ENCODE data around the gene RAB18. TPM values are rescaled to one million over a fixed set of nuclear protein-coding genes. Genes with fewer than 3 reads are reported as not detected.
A peak's percentile ranks its signal among the peaks of the same experiment; 100 is the strongest.
"Not testable (repeated sequence)": the region's sequence is repeated elsewhere in the genome, so short reads cannot be mapped to it uniquely, and the experiment has no call there.

RAB18 gene
- total RNA-seq, 1 experiment from 2014 or later, result 40.9 TPM

DNA sequence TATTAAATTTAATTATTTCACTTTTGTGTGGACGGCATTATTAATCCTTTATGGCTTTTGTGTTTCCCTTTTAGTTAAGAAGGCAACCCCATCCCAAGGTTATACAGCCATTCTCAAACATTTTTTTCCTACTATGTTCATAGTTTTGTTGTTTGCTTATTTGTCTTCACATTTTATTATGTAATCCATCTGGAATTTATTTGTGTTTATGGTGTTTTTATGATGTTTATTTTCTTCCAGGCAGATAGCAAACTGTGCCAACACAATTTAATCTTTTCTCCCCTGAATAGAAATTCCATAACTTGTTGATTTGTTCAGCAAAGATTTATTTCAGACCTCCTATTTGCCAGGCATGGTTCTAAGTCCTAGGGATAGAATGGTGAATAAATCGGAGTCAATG is 42.9 kb downstream of the RAB18 start:
- no peak for DNase-seq (ENCODE audit: low read depth)

- DNase-seq (ENCODE audit: low read depth), result no peak
These were observed 43.4 kb downstream of the RAB18 start for GRCh38 chr10:27547482-27547881.

GRCh38 chr10:27550823-27551222 is 46.7 kb downstream of the RAB18 start:
- DNase-seq (ENCODE audit: low read depth), result no peak

- peak; percentile 58 for DNase-seq (ENCODE audit: low read depth)
These were observed 54.5 kb downstream of the RAB18 start for GRCh38 chr10:27558612-27559020.

DNA sequence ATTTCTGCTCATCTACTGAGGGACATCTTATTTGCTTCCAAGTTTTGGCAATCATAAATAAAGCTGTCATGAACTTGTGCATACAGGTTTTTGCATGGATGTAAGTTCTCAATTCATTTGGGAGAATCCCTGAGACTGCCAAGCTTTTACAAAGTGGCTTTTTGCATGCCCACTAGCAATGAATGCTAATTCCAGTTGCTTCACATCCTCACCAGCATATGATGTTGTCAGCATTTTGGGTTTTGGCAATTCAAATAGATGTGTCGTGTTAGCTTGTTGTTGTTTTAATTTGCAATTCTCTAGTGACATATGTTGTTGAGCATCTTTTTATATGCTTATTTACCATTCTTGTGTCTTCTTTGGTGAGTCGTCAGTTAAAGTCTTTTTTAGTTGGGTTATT is 57.2 kb downstream of the RAB18 start:
- DNase-seq (ENCODE audit: low read depth), result no peak

GRCh38 chr10:27564398-27564797 is 60.3 kb downstream of the RAB18 start:
- DNase-seq (ENCODE audit: low read depth), result no peak

DNA sequence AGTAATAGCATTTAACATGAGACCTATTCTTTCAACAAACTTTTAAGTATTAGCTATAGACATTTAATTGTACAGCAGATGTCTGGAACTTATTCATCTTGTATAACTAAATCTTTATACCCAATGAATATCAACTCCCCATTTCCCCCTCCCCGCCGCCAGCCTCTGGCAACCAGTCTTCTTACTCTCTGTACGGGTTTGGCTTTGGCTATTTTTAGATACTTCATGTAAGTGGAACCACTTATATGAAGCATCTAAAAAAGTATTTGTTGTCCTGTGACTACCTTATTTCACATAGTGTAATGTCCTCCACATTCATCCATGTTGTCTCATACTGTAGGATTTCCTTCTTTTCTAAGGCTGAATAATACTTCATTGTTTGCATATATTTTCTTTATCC is 60.8 kb downstream of the RAB18 start:
- no peak for DNase-seq (ENCODE audit: low read depth)

DNA sequence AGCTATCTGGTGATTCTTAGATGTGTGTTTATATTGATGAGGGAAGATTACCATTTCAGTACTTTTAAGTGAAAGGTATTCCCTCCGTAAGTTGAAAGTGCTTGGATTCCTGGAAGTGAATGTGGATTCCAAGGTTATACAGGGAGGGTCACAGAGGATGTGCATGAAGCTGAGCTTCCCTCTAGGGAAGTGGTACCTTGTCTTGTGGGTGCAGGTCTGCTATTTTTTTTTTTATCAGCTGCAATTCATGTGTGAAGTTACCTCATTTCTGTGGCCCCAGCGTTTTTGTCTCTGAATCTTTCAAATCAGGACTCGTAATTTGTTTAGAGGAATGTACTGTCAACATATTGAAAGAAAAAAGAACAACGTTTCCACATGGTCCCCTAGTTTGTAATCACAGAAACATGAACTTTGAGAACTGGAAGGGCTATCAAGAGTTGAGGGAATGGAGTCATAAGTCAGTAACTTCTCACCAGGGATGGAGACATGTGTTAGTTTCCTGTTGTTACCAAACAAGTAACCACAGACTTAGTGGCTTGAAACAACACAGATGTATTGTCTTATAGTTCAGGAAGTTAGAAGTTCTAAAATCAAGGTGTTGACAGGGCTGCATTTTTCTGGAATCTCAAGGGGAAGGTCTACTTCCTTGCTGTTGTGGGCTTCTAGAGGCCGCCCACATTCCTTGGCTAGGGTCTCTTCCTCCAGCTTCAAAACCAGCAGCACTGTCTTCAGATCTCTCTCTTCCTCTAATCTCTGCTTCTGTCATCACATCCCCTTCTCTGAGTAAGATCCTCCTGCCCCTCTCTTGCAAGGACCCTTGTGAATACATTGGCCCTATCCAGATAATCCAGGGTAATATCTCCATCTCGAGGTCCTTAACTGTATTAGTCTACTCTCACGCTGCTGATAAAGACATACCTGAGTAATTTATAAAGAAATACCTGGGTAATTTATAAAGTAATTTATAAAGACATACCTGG is 64.4 kb downstream of the RAB18 start:
- peak; percentile 6 for DNase-seq (ENCODE audit: low read depth)

GRCh38 chr10:27569946-27570345 is 65.8 kb downstream of the RAB18 start:
- no peak for DNase-seq (ENCODE audit: low read depth)

DNA sequence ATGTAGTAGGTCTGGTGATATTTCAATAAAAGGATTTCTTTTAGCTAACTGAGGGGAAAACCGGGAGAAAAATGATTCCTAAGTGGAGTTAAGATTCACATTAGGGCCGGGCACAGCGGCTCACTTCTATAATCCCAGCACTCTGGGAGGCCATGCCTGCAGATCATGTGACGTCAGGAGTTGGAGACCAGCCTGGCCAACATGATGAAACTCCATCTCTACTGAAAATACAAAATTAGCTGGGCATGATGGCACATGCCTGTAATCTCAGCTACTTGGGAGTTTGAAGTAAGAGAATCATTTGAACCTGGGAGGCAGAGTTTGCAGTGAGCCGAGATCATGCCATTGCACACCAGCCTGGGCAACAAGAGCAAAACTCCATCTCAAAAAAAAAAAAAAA is 72.9 kb downstream of the RAB18 start:
- not testable (repeated sequence) for DNase-seq (ENCODE audit: low read depth)

DNA sequence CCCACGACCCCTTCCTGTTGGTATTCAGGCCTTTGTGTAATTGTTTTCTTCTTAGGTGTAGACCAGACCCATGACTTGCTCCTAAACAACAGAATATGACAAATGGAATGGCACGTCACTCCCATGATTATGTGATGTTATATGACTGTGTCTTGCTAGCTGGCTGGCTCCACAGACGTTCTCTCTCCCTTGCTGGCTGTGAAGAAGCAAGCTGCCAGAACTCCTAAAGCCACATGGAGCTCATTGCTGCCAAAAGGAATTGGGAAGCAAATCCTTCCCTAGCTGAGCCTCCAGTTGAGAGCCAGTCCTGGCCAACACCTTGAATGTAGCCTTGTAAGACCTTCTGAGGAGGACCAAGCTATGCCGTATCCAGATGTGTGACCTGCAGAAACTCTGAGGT is 74.2 kb downstream of the RAB18 start:
- DNase-seq (ENCODE audit: low read depth), result no peak

GRCh38 chr10:27581225-27581624 is 77.1 kb downstream of the RAB18 start:
- no peak for DNase-seq (ENCODE audit: low read depth)

DNA sequence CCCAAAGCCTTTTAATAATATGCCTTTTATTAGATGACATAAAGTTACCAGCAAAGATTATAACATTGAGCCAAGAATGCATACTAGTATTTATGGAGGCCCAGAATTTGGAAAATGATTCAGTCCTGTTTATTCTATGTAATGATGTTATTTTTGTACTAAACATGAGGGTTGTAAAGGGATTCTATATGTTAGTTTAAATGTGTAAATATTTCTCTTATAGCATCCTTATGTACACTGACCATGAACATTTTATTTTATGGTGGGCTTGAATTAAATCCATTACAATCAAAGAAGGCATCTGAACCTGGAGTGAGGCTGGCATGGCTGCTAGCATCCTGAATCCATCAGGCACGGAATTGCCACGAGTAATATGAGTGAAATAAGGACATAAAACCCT is 80.2 kb downstream of the RAB18 start:
- no peak for DNase-seq (ENCODE audit: low read depth)

Other genes with a start within 250 kb of the RAB18 start
- gene MKX, start 241.5 kb downstream of the RAB18 start, total RNA-seq (2014; rRNA removed), result 0.11 TPM in 1 of 2 replicates, not detected in the other